HCT116 (cell line): ENCODE results near the gene MPHOSPH8. TPM values are rescaled to one million over a fixed set of nuclear protein-coding genes. Genes with fewer than 3 reads are reported as not detected.

Source experiments
- ATAC-seq: fragments of 200-7000 bp; cut with Tn5 transposase; 2 replicates; pipeline ENCODE4 v1.9.1; 2020; ENCODE audit warnings: mild to moderate bottlenecking, moderate library complexity
- BruUV-seq: library from RNA; stranded (reverse); fragments of 400-500 nt; replicated peaks from 2 replicates; lab custom pipeline; 2021; lab: Mats Ljungman, UMichigan
- CTCF ChIA-PET: fragments of 300-600 bp; sonication (Branson Sonifier 250); formaldehyde crosslinking; loops from one replicate; lab custom pipeline; 2021; ENCODE audit warnings: antibody characterized with exemption; lab: Charles Lee
- POLR2A ChIA-PET: fragments of 300-600, 350-600 bp; sonication (Branson Sonifier 250); formaldehyde crosslinking; loops from one replicate; lab custom pipeline; 2021; ENCODE audit warnings: antibody characterized with exemption; lab: Charles Lee
- RAD21 ChIA-PET, 2 experiments: fragments of 300-600 bp; sonication (Branson Sonifier 250); formaldehyde crosslinking; loops; one replicate each; lab custom pipeline; 2023; ENCODE audit warnings: low total read pairs in 2 of 2; ENCODE audit not compliant: uncharacterized antibody in 2 of 2, unreplicated experiment in 2 of 2, low non-redundant PET in 1 of 2; lab: Charles Lee
- DNase-seq: peaks from one replicate; pipeline ENCODE4 v3.0.0-alpha.2; 2010; ENCODE audit warnings: low read depth, low spot score
- H2AFZ ChIP-seq: fragments of 200-600 bp; shearing (Covaris generic), sonication (generic); 2 replicates; pipeline ENCODE4 v1.6.1; 2017; ENCODE audit warnings: low read depth, mixed run types, mixed read lengths, antibody characterized with exemption, low read length; ENCODE audit not compliant: poor library complexity, severe bottlenecking
- H3K27ac ChIP-seq: 2 replicates; pipeline ENCODE4 v1.5.1; 2012; ENCODE audit warnings: low read depth, low read length
- H3K27me3 ChIP-seq: fragments of 200-600 bp; sonication (generic); 2 replicates; pipeline ENCODE4 v1.6.1; 2016; ENCODE audit warnings: mixed run types, low read length, mixed read lengths; ENCODE audit not compliant: insufficient read depth
- H3K36me3 ChIP-seq, 2 experiments: fragments of 200-500 bp in 1 of 2; fragments of 200-600 bp in 1 of 2; sonication (Bioruptor generic) in 1 of 2; sonication (generic) in 1 of 2; 2 replicates each; pipeline versions ENCODE4 v1.5.1 to v1.6.1; 2014 to 2016; ENCODE audit warnings: low read length in 2 of 2, inconsistent platforms in 1 of 2, mixed read lengths in 1 of 2, mixed run types in 1 of 2; ENCODE audit not compliant: insufficient read depth in 2 of 2, control insufficient read depth in 1 of 2
- H3K4me1 ChIP-seq, 2 experiments: fragments of 200-600 bp in 1 of 2; sonication (generic) in 1 of 2; 2 replicates each; pipeline versions ENCODE4 v1.5.1 to v1.6.1; 2012 to 2017; ENCODE audit warnings: low read length in 2 of 2, inconsistent platforms in 1 of 2, mild to moderate bottlenecking in 1 of 2, mixed read lengths in 1 of 2, mixed run types in 1 of 2, moderate library complexity in 1 of 2; ENCODE audit not compliant: insufficient read depth in 2 of 2, control insufficient read depth in 1 of 2
- H3K4me2 ChIP-seq: fragments of 200-600 bp; sonication (generic); 2 replicates; pipeline ENCODE4 v1.6.1; 2017; ENCODE audit warnings: mixed run types, low read length, mixed read lengths
- H3K4me3 ChIP-seq, 2 experiments: fragments of 200-600 bp in 1 of 2; sonication (generic) in 1 of 2; replicated peaks in 1 of 2; 2 replicates each; pipeline ENCODE4 v1.5.1; 2011 to 2016; ENCODE audit warnings: low read length in 2 of 2, control low read depth in 1 of 2, low read depth in 1 of 2, mild to moderate bottlenecking in 1 of 2, mixed read lengths in 1 of 2, mixed run types in 1 of 2
- H3K79me2 ChIP-seq: fragments of 200-600 bp; sonication (generic); 2 replicates; pipeline ENCODE4 v1.6.1; 2017; ENCODE audit warnings: mild to moderate bottlenecking, mixed run types, low read length, moderate library complexity, mixed read lengths; ENCODE audit not compliant: insufficient read depth
- H3K9ac ChIP-seq: fragments of 200-600 bp; sonication (generic); 2 replicates; pipeline ENCODE4 v1.6.1; 2016; ENCODE audit warnings: low read length, mixed read lengths
- H3K9me2 ChIP-seq: fragments of 200-600 bp; sonication (generic), shearing (Covaris generic); 2 replicates; pipeline ENCODE4 v1.6.1; 2017; ENCODE audit warnings: mixed run types, mild to moderate bottlenecking, moderate library complexity; ENCODE audit not compliant: insufficient read depth
- H3K9me3 ChIP-seq, 2 experiments: fragments of 200-500 bp in 1 of 2; fragments of 200-600 bp in 1 of 2; sonication (Bioruptor generic) in 1 of 2; sonication (generic) in 1 of 2; 2 replicates each; pipeline ENCODE4 v1.6.1; 2014 to 2017; ENCODE audit warnings: low read length in 2 of 2, mixed read lengths in 2 of 2, inconsistent platforms in 1 of 2, low read depth in 1 of 2, mild to moderate bottlenecking in 1 of 2, mixed run types in 1 of 2, moderate library complexity in 1 of 2; ENCODE audit not compliant: control insufficient read depth in 1 of 2, insufficient read depth in 1 of 2
- H4K20me1 ChIP-seq: fragments of 200-600 bp; sonication (generic), shearing (Covaris generic); 2 replicates; pipeline ENCODE4 v1.6.1; 2017; ENCODE audit warnings: mixed run types, mild to moderate bottlenecking, moderate library complexity; ENCODE audit not compliant: insufficient read depth
- ATF3 ChIP-seq: IDR thresholded peaks from 2 replicates; pipeline ENCODE4 v1.6.1; 2012
- CBX3 ChIP-seq: IDR thresholded peaks from 2 replicates; pipeline ENCODE4 v1.6.1; 2012; ENCODE audit warnings: low read depth
- EGR1 ChIP-seq: IDR thresholded peaks from 2 replicates; pipeline ENCODE4 v1.6.1; 2012; ENCODE audit warnings: low read depth
- JUND ChIP-seq: IDR thresholded peaks from 2 replicates; pipeline ENCODE4 v1.6.1; 2012
- POLR2A ChIP-seq: IDR thresholded peaks from 2 replicates; pipeline ENCODE4 v1.7.0; 2011; ENCODE audit warnings: borderline replicate concordance; ENCODE audit not compliant: insufficient read depth, insufficient read length; ENCODE audit errors: extremely low read depth
- POLR2AphosphoS5 ChIP-seq: IDR thresholded peaks from 2 replicates; pipeline ENCODE4 v1.6.1; 2011; ENCODE audit warnings: mild to moderate bottlenecking, low read depth, low read length, moderate library complexity
- RAD21 ChIP-seq: IDR thresholded peaks from 2 replicates; pipeline ENCODE4 v1.6.1; 2012; ENCODE audit warnings: low read depth, mild to moderate bottlenecking
- SIN3A ChIP-seq: IDR thresholded peaks from 2 replicates; pipeline ENCODE4 v1.6.1; 2012; ENCODE audit warnings: low read depth
- SP1 ChIP-seq: IDR thresholded peaks from 2 replicates; pipeline ENCODE4 v1.6.1; 2012; ENCODE audit warnings: low read depth
- ZBTB33 ChIP-seq: IDR thresholded peaks from 2 replicates; pipeline ENCODE4 v1.6.1; 2011; ENCODE audit warnings: mild to moderate bottlenecking, low read length, moderate library complexity; ENCODE audit not compliant: insufficient replicate concordance; ENCODE audit errors: extremely low read depth
- intact Hi-C: fragments of 100-400 bp; cut with micrococcal nuclease; formaldehyde crosslinking; loops from 2 replicates; pipeline ENCODE4 v1.10.0; 2022
- total RNA-seq: library from RNA; stranded (reverse); gene quantifications from one replicate; pipeline ENCODE4 v1.2.1, GENCODE V29; 2021; ENCODE audit not compliant: unreplicated experiment

Gene MPHOSPH8
- total RNA-seq, 1 experiment from 2014 or later, result 21.5 TPM

DNA sequence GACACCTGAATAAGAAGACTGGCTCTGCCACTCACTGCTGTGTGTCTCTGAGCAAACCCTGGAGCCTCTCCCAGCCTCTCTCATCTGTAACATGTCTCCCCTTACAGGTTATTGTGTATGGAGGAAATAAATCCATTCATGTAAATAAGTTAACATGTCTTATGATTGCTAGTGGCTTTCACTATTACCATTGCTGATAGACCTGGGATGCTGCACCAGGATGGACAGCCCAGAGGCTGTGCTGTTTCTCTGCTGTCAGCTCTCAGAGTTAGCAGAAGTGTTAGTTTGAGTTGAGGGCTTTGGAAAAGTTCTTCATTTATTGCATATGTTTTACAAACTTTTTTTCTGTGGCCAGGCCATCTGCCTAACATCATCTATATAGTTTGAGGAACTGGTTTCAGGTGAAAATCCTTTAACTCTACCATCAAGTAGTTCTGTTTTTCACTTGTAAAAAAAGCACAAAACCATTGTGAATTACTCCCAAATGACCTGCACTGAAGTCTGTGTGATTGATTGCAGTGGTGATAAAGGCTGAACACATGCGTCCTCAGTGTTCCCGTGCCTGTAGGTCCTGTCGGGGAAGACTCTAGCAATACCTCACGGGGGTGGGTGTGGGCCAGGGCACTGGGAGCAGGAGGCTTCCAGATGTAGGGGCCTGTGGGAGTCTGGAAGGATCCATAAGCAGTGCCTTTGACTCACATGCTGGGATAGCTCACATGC is 24.6 kb downstream of the MPHOSPH8 start:
- Histone ChIP-seq H3K27me3 (no peaks in the 10 kb centered on the region), H3K9ac (no peak overlapping the region), H3K4me2 (no peak overlapping the region), H3K9me3 (no peaks in the 10 kb centered on the region), H3K79me2 (no peaks in the 10 kb centered on the region)
- RAD21 ChIA-PET, result no interaction called here
- POLR2A ChIA-PET, result no interaction called here
- BruUV-seq, result no TSS peak
- no peak for TF ChIP-seq EGR1
- TF ChIP-seq ATF3, result no peak
- no peak for TF ChIP-seq ZBTB33
- no peak for TF ChIP-seq POLR2A
- TF ChIP-seq JUND, result no peak
- no peak for TF ChIP-seq SIN3A
- TF ChIP-seq, all 23 proteins: peak for 0
- Histone ChIP-seq H3K27ac (no peak overlapping the region), H3K36me3 (peaks cover 4 to 13% of the 10 kb centered on the region in 2 experiments; a peak in 3 of 4 replicates), H3K9me2 (no peaks in the 10 kb centered on the region), H2AFZ (no peak overlapping the region), H3K4me1 (no peaks in the 10 kb centered on the region), H3K4me3 (no peak overlapping the region), H4K20me1 (no peaks in the 10 kb centered on the region)
- DNase-seq (no peak), ATAC-seq (no peak)
- CTCF ChIA-PET, result no interaction called here
- intact Hi-C loops, result no loop called here

DNA sequence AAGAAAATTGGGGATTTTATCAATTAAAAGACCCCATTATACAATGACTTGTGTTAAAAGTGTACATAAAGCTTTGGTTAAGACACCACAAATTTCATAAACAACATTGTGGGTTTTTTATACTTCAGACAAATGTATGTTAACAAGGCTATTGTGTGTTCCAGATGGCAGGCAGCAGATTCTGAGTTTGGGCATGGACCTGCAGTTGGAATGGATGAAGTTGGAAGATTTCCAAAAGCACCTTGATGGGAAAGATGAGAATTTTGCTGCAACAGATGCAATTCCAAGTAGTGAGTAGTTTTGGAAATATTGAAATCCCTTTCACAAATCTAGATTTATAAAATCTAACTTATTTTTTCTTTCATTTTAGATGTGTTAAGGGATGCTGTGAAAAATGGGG is 25.4 kb downstream of the MPHOSPH8 start:
- Histone ChIP-seq H3K27ac (no peak overlapping the region), H3K9ac (no peak overlapping the region), H3K79me2 (no peaks in the 10 kb centered on the region), H3K4me1 (no peaks in the 10 kb centered on the region), H3K9me2 (no peaks in the 10 kb centered on the region), H3K9me3 (no peaks in the 10 kb centered on the region), H3K36me3 (peaks cover 5 to 18% of the 10 kb centered on the region in 2 experiments; a peak in 3 of 4 replicates), H3K4me2 (no peak overlapping the region), H3K4me3 (no peak overlapping the region), H2AFZ (no peak overlapping the region), H4K20me1 (no peaks in the 10 kb centered on the region)
- RAD21 ChIA-PET, result no interaction called here
- intact Hi-C loops, result no loop called here
- no peak for DNase-seq
- CTCF ChIA-PET, result no interaction called here
- POLR2A ChIA-PET, result no interaction called here
- TF ChIP-seq SP1 (no peak), EGR1 (no peak), RAD21 (no peak), CBX3 (no peak), POLR2AphosphoS5 (no peak)
- TF ChIP-seq, all 23 proteins: peak for 0
- ATAC-seq, result no peak
- no peaks in the 10 kb centered on the region for H3K27me3 ChIP-seq
- no TSS peak for BruUV-seq
